Measurements from ENCODE around the gene CRABP2. TPM values are rescaled to one million over a fixed set of nuclear protein-coding genes. Genes with fewer than 3 reads are reported as not detected.

CRABP2 gene
- polyA plus RNA-seq, 1 of the 3 experiments (the other 2 are of a cell fraction), result 42.1 TPM

GRCh38 chr1:156675210-156676113, 29.9 kb downstream of the CRABP2 start (continued):
- TF ChIP-seq SIN3A (IDR thresholded peaks at IDR 0.05; ENCODE audit: borderline replicate concordance, low read depth, low read length), result 0 out of 2 replicates have a peak, but pooled peaks have one; percentile 31
- no peak for TF ChIP-seq REST (IDR thresholded peaks at IDR 0.05; ENCODE audit: low read depth, low read length)
- TF ChIP-seq RAD21 (IDR thresholded peaks at IDR 0.05; ENCODE audit: low read length), result no peak
- no peak for TF ChIP-seq GABPA (IDR thresholded peaks at IDR 0.05; ENCODE audit: low read depth)
- TF ChIP-seq ELF1 (IDR thresholded peaks at IDR 0.05), result no peak
- no peak for TF ChIP-seq SMC3 (IDR thresholded peaks at IDR 0.05; ENCODE audit: low read depth, low read length)
- TF ChIP-seq CTCF (IDR thresholded peaks at IDR 0.05), result no peak
- 0 out of 2 replicates have a peak, but pooled peaks have one; percentile 51 for TF ChIP-seq FOXJ3 (CRISPR knock-in tag; IDR thresholded peaks at IDR 0.05)
- no peak for TF ChIP-seq FOXM1 (IDR thresholded peaks at IDR 0.05; ENCODE audit: low read depth)
- no peak for TF ChIP-seq MEF2A (IDR thresholded peaks at IDR 0.05; ENCODE audit: borderline replicate concordance, low read depth)
- no peak for TF ChIP-seq FOSL2 (IDR thresholded peaks at IDR 0.05; ENCODE audit: borderline replicate concordance, low read depth)
- peak; percentile 50 for TF ChIP-seq TCF12 (IDR thresholded peaks at IDR 0.05)
- no peak for TF ChIP-seq RFX5 (IDR thresholded peaks at IDR 0.05; ENCODE audit: low read length)
- TF ChIP-seq PBX3 (IDR thresholded peaks at IDR 0.05), result no peak
- no peak for TF ChIP-seq TAF1 (IDR thresholded peaks at IDR 0.05; ENCODE audit: borderline replicate concordance, low read depth, low read length)
- peak; percentile 79 for TF ChIP-seq CHD2 (IDR thresholded peaks at IDR 0.05; ENCODE audit: low read length, partially characterized antibody)
- TF ChIP-seq EP300 (IDR thresholded peaks at IDR 0.05; ENCODE audit: borderline replicate concordance in 1 of 2, low read depth in 1 of 2, low read length in 1 of 2), result 0 out of 4 replicates have a peak, but pooled peaks of 1 of the 2 experiments have one; percentile 14

Data from SK-N-SH (cell line).